HEK293 (cell line): ENCODE data around the gene SSH3.

Experiments used
- CTCF ChIA-PET: fragments of 350-600 bp; formaldehyde crosslinking; extraction: SDS; loops from one replicate; lab custom pipeline; 2021; ENCODE audit warnings: antibody characterized with exemption; lab: Yijun Ruan, JAX
- POLR2A ChIA-PET: fragments of 300-600 bp; formaldehyde crosslinking; extraction: SDS; loops from one replicate; lab custom pipeline; 2020; ENCODE audit warnings: antibody characterized with exemption, inconsistent platforms; lab: Yijun Ruan, JAX
- H3K27ac ChIP-seq: fragments of 200-500 bp; sonication (Bioruptor generic); 2 replicates; pipeline ENCODE4 v1.5.1; 2014; ENCODE audit warnings: low read depth, low read length, control low read depth, inconsistent platforms; ENCODE audit errors: extremely low read depth
- H3K36me3 ChIP-seq, 2 experiments: fragments of 200-500 bp in 1 of 2; sonication (Bioruptor generic) in 1 of 2; 1 replicate in 1 of 2; 2 replicates in 1 of 2; pipeline ENCODE4 v1.5.1; 2014 to 2017; ENCODE audit warnings: inconsistent platforms in 2 of 2, low read length in 2 of 2; ENCODE audit not compliant: control insufficient read depth in 2 of 2, insufficient read depth in 1 of 2
- H3K4me1 ChIP-seq: fragments of 200-500 bp; sonication (Bioruptor generic); 2 replicates; pipeline ENCODE4 v1.5.1; 2014; ENCODE audit warnings: mild to moderate bottlenecking, low read length, inconsistent platforms; ENCODE audit not compliant: control insufficient read depth, insufficient read depth
- H3K4me3 ChIP-seq: 2 replicates; pipeline ENCODE4 v1.5.1; 2011; ENCODE audit warnings: low read depth, mild to moderate bottlenecking, control low read depth, low read length, moderate library complexity
- H3K9me3 ChIP-seq: fragments of 200-500 bp; sonication (Bioruptor generic); 2 replicates; pipeline ENCODE4 v1.5.1; 2014; ENCODE audit warnings: low read depth, low read length, inconsistent platforms; ENCODE audit not compliant: control insufficient read depth, insufficient read depth
- ZBTB1 ChIP-seq: fragments of 450-650 bp; formaldehyde crosslinking; IDR thresholded peaks from 2 replicates; pipeline ENCODE4 v1.5.1; 2016; ENCODE audit warnings: missing biosample characterization, missing genetic modification characterization
- ZBTB17 ChIP-seq: fragments of 450-650 bp; formaldehyde crosslinking; IDR thresholded peaks from 2 replicates; pipeline ENCODE4 v1.5.1; 2016; ENCODE audit warnings: missing biosample characterization, missing genetic modification characterization
- ZBTB20 ChIP-seq: fragments of 450-650 bp; formaldehyde crosslinking; IDR thresholded peaks from 2 replicates; pipeline ENCODE4 v1.5.1; 2016; ENCODE audit warnings: missing biosample characterization, missing genetic modification characterization
- ZEB2 ChIP-seq: fragments of 450-650 bp; formaldehyde crosslinking; IDR thresholded peaks from 2 replicates; pipeline ENCODE4 v1.5.1; 2016; ENCODE audit warnings: missing biosample characterization, missing genetic modification characterization
- ZNF2 ChIP-seq: fragments of 450-650 bp; formaldehyde crosslinking; IDR thresholded peaks from 2 replicates; pipeline ENCODE4 v1.5.1; 2016; ENCODE audit warnings: missing biosample characterization, missing genetic modification characterization
- ZNF416 ChIP-seq: fragments of 450-650 bp; formaldehyde crosslinking; IDR thresholded peaks from 2 replicates; pipeline ENCODE4 v1.5.1; 2016; ENCODE audit warnings: missing biosample characterization, missing genetic modification characterization
- ZNF449 ChIP-seq: fragments of 450-650 bp; formaldehyde crosslinking; IDR thresholded peaks from 2 replicates; pipeline ENCODE4 v1.5.1; 2017; ENCODE audit warnings: missing biosample characterization, mild to moderate bottlenecking, missing genetic modification characterization, moderate library complexity
- ZNF513 ChIP-seq: fragments of 450-650 bp; IDR thresholded peaks from 2 replicates; pipeline ENCODE4 v1.5.1; 2018; ENCODE audit warnings: missing biosample characterization, missing genetic modification characterization
- ZNF514 ChIP-seq: fragments of 450-650 bp; formaldehyde crosslinking; IDR thresholded peaks from 2 replicates; pipeline ENCODE4 v1.5.1; 2016; ENCODE audit warnings: missing biosample characterization, missing genetic modification characterization
- ZNF544 ChIP-seq: fragments of 450-650 bp; formaldehyde crosslinking; IDR thresholded peaks from 2 replicates; pipeline ENCODE4 v1.5.0; 2017; ENCODE audit warnings: missing biosample characterization, missing genetic modification characterization
- ZNF549 ChIP-seq: fragments of 450-650 bp; IDR thresholded peaks from 2 replicates; pipeline ENCODE4 v1.5.1; 2018; ENCODE audit warnings: missing biosample characterization, missing genetic modification characterization, mild to moderate bottlenecking, inconsistent platforms, moderate library complexity
- ZNF660 ChIP-seq: fragments of 450-650 bp; IDR thresholded peaks from 2 replicates; pipeline ENCODE4 v1.5.1; 2018; ENCODE audit warnings: missing biosample characterization, mild to moderate bottlenecking, missing genetic modification characterization
- ZNF701 ChIP-seq: fragments of 450-650 bp; formaldehyde crosslinking; IDR thresholded peaks from 2 replicates; pipeline ENCODE4 v1.5.1; 2016; ENCODE audit warnings: missing biosample characterization, missing genetic modification characterization
- ZNF776 ChIP-seq: fragments of 450-650 bp; formaldehyde crosslinking; IDR thresholded peaks from 2 replicates; pipeline ENCODE4 v1.5.0; 2017; ENCODE audit warnings: missing biosample characterization, missing genetic modification characterization, borderline replicate concordance
- ZNF837 ChIP-seq: fragments of 450-650 bp; formaldehyde crosslinking; IDR thresholded peaks from 2 replicates; pipeline ENCODE4 v1.5.1; 2016; ENCODE audit warnings: missing biosample characterization, missing genetic modification characterization
- ZSCAN18 ChIP-seq: fragments of 450-650 bp; formaldehyde crosslinking; IDR thresholded peaks from 2 replicates; pipeline ENCODE4 v1.5.1; 2016; ENCODE audit warnings: missing biosample characterization, missing genetic modification characterization
- ZSCAN30 ChIP-seq: fragments of 450-650 bp; IDR thresholded peaks from 2 replicates; pipeline ENCODE4 v1.5.1; 2018; ENCODE audit warnings: missing biosample characterization, mild to moderate bottlenecking, missing genetic modification characterization, moderate library complexity
- ZSCAN4 ChIP-seq: fragments of 450-650 bp; formaldehyde crosslinking; IDR thresholded peaks from 2 replicates; pipeline ENCODE4 v1.5.1; 2017; ENCODE audit warnings: missing biosample characterization, missing genetic modification characterization
- TF ChIP-seq, protein P1 (sequence below): fragments of 450-650 bp; formaldehyde crosslinking; IDR thresholded peaks from 2 replicates; pipeline ENCODE4; 2016; ENCODE audit warnings: missing biosample characterization, missing genetic modification characterization

The SSH3 gene

DNA sequence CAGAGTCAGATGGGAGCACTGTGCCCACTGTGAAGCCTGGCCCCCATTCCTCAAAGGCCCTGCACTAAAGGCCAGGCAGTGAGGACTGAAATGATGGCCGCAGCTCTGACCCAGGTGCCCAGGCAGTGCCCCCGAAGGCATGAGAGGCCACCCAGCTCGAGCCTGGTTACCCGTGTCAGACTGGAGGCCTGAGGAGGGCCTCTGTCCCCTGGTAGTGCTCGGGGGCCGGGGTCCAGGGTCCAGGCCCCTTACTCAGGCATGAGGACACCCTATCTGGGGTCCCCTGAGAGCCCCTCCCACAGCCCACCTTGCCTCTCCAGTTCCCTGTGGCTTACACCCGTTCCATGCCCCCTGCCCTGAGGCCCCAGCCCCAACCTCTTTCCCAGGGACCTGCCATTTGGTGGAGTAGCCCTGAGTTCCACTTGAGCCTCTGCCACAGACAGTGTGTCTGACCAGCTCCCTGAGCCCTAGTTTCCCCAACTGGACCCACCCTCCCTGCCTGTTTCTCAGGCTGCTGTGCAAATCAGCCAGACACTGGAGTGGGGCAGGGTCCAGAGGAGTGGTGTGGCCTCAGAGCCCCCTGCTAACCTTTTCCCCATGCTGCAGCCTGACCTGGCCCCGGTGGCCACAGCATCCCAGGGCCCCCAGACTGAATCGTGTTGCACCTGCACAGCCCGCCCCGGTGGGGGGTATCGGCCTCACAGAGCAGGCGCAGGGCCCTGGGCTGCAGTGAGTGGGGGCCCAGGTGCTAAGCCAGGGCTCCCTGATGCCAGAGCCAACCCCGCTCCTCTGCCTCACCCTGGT lies 25.0 kb upstream of the SSH3 start:
- Histone ChIP-seq H3K27ac (peak overlapping the region; percentile 93; the same call in 1 of the 2 replicates), H3K4me3 (no peak overlapping the region), H3K4me1 (peaks cover 4% of the 10 kb centered on the region), H3K36me3 (peaks cover 0 to 65% of the 10 kb centered on the region in 2 experiments; a peak in 1 of 3 replicates), H3K9me3 (no peaks in the 10 kb centered on the region)
- POLR2A ChIA-PET, result interaction anchor here (0.6 to 1.7 kb wide), 3 partner anchors 10 to 15 kb away, joined by 3 to 11 read pairs (median 4); partner anchors contain the start of genes ANKRD13D and GRK2
- TF ChIP-seq ZBTB1 (tag by site-specific recombination), result no peak
- no peak for TF ChIP-seq ZNF416
- no peak for TF ChIP-seq ZNF513 (tag by site-specific recombination)
- TF ChIP-seq ZNF660, result no peak
- no peak for TF ChIP-seq ZNF544 (tag by site-specific recombination)
- no peak for TF ChIP-seq ZBTB20 (tag by site-specific recombination)
- CTCF ChIA-PET, result interaction anchor here (0.7 to 1.5 kb wide), 3 partner anchors 11 to 257 kb away, joined by 3 to 6 read pairs (median 4); no protein-coding TSS in a partner anchor

DNA sequence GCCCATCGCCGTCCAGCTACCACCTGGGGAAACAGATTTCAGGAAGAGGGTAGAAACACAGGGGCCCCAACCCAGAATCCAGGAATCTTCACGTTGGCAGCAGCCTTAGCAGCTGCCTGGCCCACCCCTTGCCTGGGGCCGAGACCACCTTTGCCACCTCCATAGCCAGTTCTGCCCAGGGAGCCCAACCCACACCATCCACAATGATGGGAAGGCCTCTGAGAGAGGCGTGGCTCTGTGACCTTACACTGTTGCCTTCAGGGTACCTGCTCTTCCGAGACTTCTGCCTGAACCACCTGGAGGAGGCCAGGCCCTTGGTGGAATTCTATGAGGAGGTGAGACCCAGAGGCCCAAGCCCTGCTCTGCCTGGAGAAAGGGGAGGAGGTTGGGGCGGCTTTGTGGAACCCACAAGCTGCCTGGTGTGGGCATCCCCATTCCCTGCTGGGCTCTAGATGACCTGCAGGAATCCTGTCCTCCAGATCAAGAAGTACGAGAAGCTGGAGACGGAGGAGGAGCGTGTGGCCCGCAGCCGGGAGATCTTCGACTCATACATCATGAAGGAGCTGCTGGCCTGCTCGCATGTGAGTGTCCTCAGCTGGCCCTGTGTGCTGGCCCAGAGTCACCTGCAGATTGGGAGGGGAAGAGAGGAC lies 24.3 kb upstream of the SSH3 start:
- no peak overlapping the region for H3K4me3 ChIP-seq
- ChIA-PET CTCF (interaction anchor here (0.7 kb wide), 2 partner anchors 9 to 258 kb away, joined by 3 to 4 read pairs; no protein-coding TSS in a partner anchor), POLR2A (no interaction called here)
- H3K9me3 ChIP-seq, result no peaks in the 10 kb centered on the region
- no peak for TF ChIP-seq ZNF514 (tag by site-specific recombination)
- TF ChIP-seq ZSCAN30, result no peak
- no peak for TF ChIP-seq ZNF837 (tag by site-specific recombination)
- TF ChIP-seq ZNF701 (tag by site-specific recombination), result no peak
- no peak for TF ChIP-seq ZNF660
- no peak for TF ChIP-seq ZBTB17 (tag by site-specific recombination)
- TF ChIP-seq, protein P1, sequence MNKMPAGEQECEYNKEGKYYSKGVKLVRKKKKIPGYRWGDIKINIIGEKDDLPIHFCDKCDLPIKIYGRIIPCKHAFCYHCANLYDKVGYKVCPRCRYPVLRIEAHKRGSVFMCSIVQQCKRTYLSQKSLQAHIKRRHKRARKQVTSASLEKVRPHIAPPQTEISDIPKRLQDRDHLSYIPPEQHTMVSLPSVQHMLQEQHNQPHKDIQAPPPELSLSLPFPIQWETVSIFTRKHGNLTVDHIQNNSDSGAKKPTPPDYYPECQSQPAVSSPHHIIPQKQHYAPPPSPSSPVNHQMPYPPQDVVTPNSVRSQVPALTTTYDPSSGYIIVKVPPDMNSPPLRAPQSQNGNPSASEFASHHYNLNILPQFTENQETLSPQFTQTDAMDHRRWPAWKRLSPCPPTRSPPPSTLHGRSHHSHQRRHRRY (tag by site-specific recombination), result no peak
- no peak for TF ChIP-seq ZEB2 (tag by site-specific recombination)
- no peak for TF ChIP-seq ZNF449 (tag by site-specific recombination)
- no peak for TF ChIP-seq ZSCAN18 (tag by site-specific recombination)
- TF ChIP-seq ZNF549 (tag by site-specific recombination), result no peak
- no peak for TF ChIP-seq ZNF776
- no peak for TF ChIP-seq ZNF2
- TF ChIP-seq ZSCAN4, result no peak
- TF ChIP-seq, all 188 proteins: peak for 0
- Histone ChIP-seq H3K27ac (no peak overlapping the region), H3K36me3 (peaks cover 0 to 72% of the 10 kb centered on the region in 2 experiments; a peak in 1 of 3 replicates), H3K4me1 (peaks cover 4% of the 10 kb centered on the region)
